Measurements from ENCODE around the gene PRKCB.

The PRKCB gene

GRCh38 chr16:24073321-24073720, 237.5 kb downstream of the PRKCB start:
- H3K4me3 ChIP-seq (ENCODE audit: low read depth, low read length) = no peak overlapping the region
- TF ChIP-seq, protein P1, sequence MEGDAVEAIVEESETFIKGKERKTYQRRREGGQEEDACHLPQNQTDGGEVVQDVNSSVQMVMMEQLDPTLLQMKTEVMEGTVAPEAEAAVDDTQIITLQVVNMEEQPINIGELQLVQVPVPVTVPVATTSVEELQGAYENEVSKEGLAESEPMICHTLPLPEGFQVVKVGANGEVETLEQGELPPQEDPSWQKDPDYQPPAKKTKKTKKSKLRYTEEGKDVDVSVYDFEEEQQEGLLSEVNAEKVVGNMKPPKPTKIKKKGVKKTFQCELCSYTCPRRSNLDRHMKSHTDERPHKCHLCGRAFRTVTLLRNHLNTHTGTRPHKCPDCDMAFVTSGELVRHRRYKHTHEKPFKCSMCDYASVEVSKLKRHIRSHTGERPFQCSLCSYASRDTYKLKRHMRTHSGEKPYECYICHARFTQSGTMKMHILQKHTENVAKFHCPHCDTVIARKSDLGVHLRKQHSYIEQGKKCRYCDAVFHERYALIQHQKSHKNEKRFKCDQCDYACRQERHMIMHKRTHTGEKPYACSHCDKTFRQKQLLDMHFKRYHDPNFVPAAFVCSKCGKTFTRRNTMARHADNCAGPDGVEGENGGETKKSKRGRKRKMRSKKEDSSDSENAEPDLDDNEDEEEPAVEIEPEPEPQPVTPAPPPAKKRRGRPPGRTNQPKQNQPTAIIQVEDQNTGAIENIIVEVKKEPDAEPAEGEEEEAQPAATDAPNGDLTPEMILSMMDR (conservative IDR thresholded peaks at IDR 0.05; ENCODE audit: low read depth, low read length) = no peak
- no peak for DNase-seq (ENCODE audit: low read depth)

DNA sequence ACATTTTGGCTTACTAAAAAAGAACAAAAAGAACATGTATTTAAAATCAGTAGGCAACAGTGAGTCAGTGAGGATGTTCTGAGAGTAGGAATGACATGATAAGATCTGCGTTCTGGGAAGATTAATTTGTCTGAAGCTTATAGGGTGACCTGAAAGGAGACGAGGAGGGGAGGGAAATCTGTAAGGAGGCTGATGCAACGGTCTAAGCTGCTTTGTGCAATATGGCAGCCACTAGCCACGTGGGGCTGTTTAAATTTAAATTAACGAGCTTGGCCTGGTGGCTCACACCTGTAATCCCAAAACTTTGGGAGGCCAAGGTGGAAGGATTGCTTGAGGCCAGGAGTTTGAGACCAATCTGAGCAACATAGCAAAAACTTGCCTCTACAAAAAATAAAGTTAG, 238.8 kb downstream of the PRKCB start:
- H3K4me3 ChIP-seq (ENCODE audit: low read depth, low read length) = no peak overlapping the region
- DNase-seq (ENCODE audit: low read depth) = no peak
- TF ChIP-seq, protein P1 (conservative IDR thresholded peaks at IDR 0.05; ENCODE audit: low read depth, low read length) = no peak

DNA sequence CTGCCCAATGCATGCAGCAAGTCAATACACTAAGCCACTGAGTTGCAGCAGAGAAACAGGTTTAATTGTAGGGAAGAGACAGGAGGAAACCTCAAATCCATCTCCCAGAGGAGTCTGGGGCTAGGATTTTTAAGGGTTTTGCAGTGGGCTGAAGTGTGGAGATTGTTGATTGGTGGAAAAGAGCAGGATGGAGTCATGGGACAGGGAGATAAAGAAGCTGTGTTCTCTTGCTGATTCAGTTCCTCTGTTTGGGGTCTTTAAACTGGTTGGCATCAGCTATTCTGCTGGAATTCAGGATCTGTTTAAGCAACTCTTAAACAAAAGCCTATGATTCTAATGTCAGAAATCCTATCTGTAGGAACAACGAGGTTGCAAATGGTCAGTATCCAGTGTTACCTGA, 239.5 kb downstream of the PRKCB start:
- H3K4me3 ChIP-seq (ENCODE audit: low read depth, low read length) = no peak overlapping the region
- TF ChIP-seq, protein P1 (conservative IDR thresholded peaks at IDR 0.05; ENCODE audit: low read depth, low read length) = no peak
- DNase-seq (ENCODE audit: low read depth) = no peak

- TF ChIP-seq, protein P1 (conservative IDR thresholded peaks at IDR 0.05; ENCODE audit: low read depth, low read length) = no peak
- H3K4me3 ChIP-seq (ENCODE audit: low read depth, low read length) = no peak overlapping the region
- no peak for DNase-seq (ENCODE audit: low read depth)
Measured at GRCh38 chr16:24075931-24076716, 240.3 kb downstream of the PRKCB start.

DNA sequence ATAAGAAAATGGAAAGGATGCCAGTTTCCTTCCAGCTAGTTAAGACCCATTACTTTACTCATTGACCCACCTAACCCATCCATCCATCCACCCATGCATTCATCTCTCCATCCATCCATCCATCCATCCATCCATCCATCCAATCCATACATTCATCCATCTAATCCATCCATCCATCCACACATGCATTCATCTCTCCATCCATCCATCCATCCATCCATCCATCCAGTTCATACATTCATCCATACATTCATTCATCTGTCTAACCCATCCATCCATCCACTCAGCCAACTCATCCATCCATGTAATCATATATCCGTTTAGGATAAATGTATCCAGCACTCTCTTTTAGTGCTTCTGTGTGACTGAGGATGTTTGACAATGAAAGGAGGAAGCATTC, 241.5 kb downstream of the PRKCB start:
- no peak for DNase-seq (ENCODE audit: low read depth)
- no peak overlapping the region for H3K4me3 ChIP-seq (ENCODE audit: low read depth, low read length)
- TF ChIP-seq, protein P1 (conservative IDR thresholded peaks at IDR 0.05; ENCODE audit: low read depth, low read length) = no peak

DNA sequence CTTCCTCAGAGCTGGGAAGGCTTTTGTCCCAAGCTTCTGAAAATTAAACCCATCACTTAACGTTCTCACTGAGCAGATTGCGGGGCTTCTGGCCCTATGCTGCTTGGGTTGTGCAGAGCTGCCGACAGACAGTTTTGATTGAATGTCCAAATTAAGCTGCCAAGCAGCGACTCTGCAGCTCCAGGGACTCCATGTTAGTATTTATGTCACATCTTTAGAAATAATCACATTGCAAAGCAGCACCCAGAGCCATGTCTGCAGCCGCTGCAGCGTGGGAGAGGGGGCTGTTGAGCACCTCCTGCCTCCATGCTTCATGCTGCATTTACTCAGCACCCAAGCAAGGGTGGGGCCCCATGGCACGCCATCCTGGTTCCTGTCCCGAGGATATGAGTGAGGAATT, 242.2 kb downstream of the PRKCB start:
- TF ChIP-seq, protein P1 (conservative IDR thresholded peaks at IDR 0.05; ENCODE audit: low read depth, low read length) = no peak
- no peak for DNase-seq (ENCODE audit: low read depth)
- no peak overlapping the region for H3K4me3 ChIP-seq (ENCODE audit: low read depth, low read length)

DNA sequence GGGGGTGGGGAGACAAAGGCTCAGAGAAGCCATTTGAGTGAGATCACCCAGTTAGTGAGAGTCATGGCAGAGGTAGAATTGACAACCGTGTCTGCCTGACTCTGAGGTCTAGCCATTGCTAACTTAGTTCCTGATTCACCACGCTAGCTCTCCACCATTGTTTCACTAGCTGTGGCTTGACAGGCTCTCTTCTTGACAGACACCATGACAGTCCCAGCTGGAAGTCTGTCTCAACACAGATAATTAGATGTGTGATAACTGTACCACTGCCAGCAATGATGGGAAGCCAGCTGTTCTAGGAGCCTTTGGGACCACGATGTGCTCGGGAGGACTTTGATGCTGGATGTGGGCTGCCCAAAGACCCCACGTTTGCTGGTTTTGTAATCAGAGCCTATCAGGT, 249.9 kb downstream of the PRKCB start:
- no peak for DNase-seq (ENCODE audit: low read depth)
- no peak overlapping the region for H3K4me3 ChIP-seq (ENCODE audit: low read depth, low read length)
- TF ChIP-seq, protein P1 (conservative IDR thresholded peaks at IDR 0.05; ENCODE audit: low read depth, low read length) = no peak
